H1 (cell line): Measurements from ENCODE around the gene MGAT5B. TPM values are rescaled to one million over a fixed set of nuclear protein-coding genes. Genes with fewer than 3 reads are reported as not detected.

Experiments
- CTCF ChIA-PET: fragments of 300-600 bp; sonication (Branson Sonifier 250); formaldehyde crosslinking; loops from one replicate; lab custom pipeline; 2021; ENCODE audit not compliant: partially characterized antibody; lab: Charles Lee
- POLR2A ChIA-PET: fragments of 300-600 bp; sonication (Branson Sonifier 250); formaldehyde crosslinking; loops from one replicate; lab custom pipeline; 2021; ENCODE audit warnings: inconsistent platforms; ENCODE audit not compliant: partially characterized antibody; lab: Charles Lee
- DNase-seq, 2 experiments: peaks; one replicate each; pipeline versions ENCODE4 v3.0.0 to v3.0.0-alpha.2; 2010 to 2022; ENCODE audit warnings: low spot score in 2 of 2, low read depth in 1 of 2, mixed read lengths in 1 of 2
- FAIRE-seq: peaks from 2 replicates; lab custom pipeline; 2011; peaks lifted over from hg19 to GRCh38; lab: Jason Lieb, UNC
- H2AFZ ChIP-seq: 2 replicates; pipeline ENCODE4 v1.8.1; 2012; ENCODE audit warnings: low read length, inconsistent platforms
- H2AK5ac ChIP-seq: 2 replicates; pipeline ENCODE4 v1.6.1; 2013; ENCODE audit warnings: low read depth, low read length
- H2BK120ac ChIP-seq: replicated peaks from 2 replicates; pipeline ENCODE3; 2013; ENCODE audit warnings: low read depth, low read length, inconsistent platforms
- H2BK12ac ChIP-seq: 2 replicates; pipeline ENCODE4 v1.6.1; 2013; ENCODE audit warnings: low read depth, low read length
- H2BK15ac ChIP-seq: 2 replicates; pipeline ENCODE4 v1.6.1; 2013; ENCODE audit warnings: low read length
- H2BK20ac ChIP-seq: 2 replicates; pipeline ENCODE4 v1.6.1; 2013; ENCODE audit warnings: low read length
- H2BK5ac ChIP-seq: 2 replicates; pipeline ENCODE4 v1.6.1; 2013; ENCODE audit warnings: low read depth, low read length
- H3K14ac ChIP-seq: 2 replicates; pipeline ENCODE4 v1.6.1; 2013; ENCODE audit warnings: inconsistent platforms; ENCODE audit not compliant: insufficient read length
- H3K18ac ChIP-seq: 2 replicates; pipeline ENCODE4 v1.6.1; 2013; ENCODE audit warnings: low read length; ENCODE audit errors: extremely low read depth
- H3K23ac ChIP-seq: 2 replicates; pipeline ENCODE4 v1.6.1; 2013; ENCODE audit warnings: inconsistent platforms; ENCODE audit not compliant: insufficient read length
- H3K23me2 ChIP-seq: 2 replicates; pipeline ENCODE4 v1.6.1; 2013; ENCODE audit warnings: low read depth, low read length
- H3K27ac ChIP-seq: 2 replicates; pipeline ENCODE4 v1.6.1; 2011; ENCODE audit warnings: low read depth, low read length, inconsistent platforms
- H3K27me3 ChIP-seq, 4 experiments: replicated peaks in 1 of 4; 1 replicate in 1 of 4; 2 replicates in 3 of 4; pipeline versions ENCODE4 v1.6.1 to v1.8.1; 2011 to 2013; ENCODE audit warnings: low read length in 3 of 4, mild to moderate bottlenecking in 3 of 4, inconsistent platforms in 2 of 4, mixed read lengths in 2 of 4, moderate library complexity in 1 of 4; ENCODE audit not compliant: control insufficient read depth in 3 of 4, insufficient read depth in 3 of 4; ENCODE audit errors: extremely low read depth in 1 of 4
- H3K36me3 ChIP-seq, 4 experiments: 2 replicates each; pipeline versions ENCODE4 v1.6.1 to v1.8.1; 2011 to 2013; ENCODE audit warnings: mild to moderate bottlenecking in 4 of 4, low read length in 3 of 4, moderate library complexity in 2 of 4, control low read depth in 1 of 4, inconsistent platforms in 1 of 4; ENCODE audit not compliant: insufficient read depth in 4 of 4, control insufficient read depth in 2 of 4
- H3K4ac ChIP-seq: replicated peaks from 2 replicates; pipeline ENCODE3; 2013; ENCODE audit warnings: low read length, low read depth, mixed read lengths, inconsistent platforms; ENCODE audit not compliant: insufficient read length
- H3K4me1 ChIP-seq, 4 experiments: replicated peaks in 1 of 4; 1 replicate in 1 of 4; 2 replicates in 3 of 4; pipeline versions ENCODE4 v1.6.1 to v1.8.1; 2011 to 2013; ENCODE audit warnings: low read length in 3 of 4, inconsistent platforms in 2 of 4, mixed read lengths in 1 of 4; ENCODE audit not compliant: insufficient read depth in 4 of 4, control insufficient read depth in 3 of 4
- H3K4me2 ChIP-seq, 2 experiments: 2 replicates each; pipeline versions ENCODE4 v1.6.1 to v1.8.1; 2011 to 2013; ENCODE audit warnings: low read depth in 2 of 2, low read length in 2 of 2, control low read depth in 1 of 2, inconsistent platforms in 1 of 2, mild to moderate bottlenecking in 1 of 2; ENCODE audit not compliant: insufficient read depth in 1 of 2
- H3K4me3 ChIP-seq, 4 experiments: fragments of 200-600, 300-600 bp in 1 of 4; sonication (generic), shearing (Covaris generic), sonication (Bioruptor Twin) in 1 of 4; 2 replicates each; pipeline versions ENCODE4 v1.5.1 to v1.8.1; 2011 to 2016; ENCODE audit warnings: low read length in 4 of 4, low read depth in 3 of 4, control low read depth in 2 of 4, inconsistent platforms in 2 of 4, mild to moderate bottlenecking in 2 of 4, mixed read lengths in 1 of 4, moderate library complexity in 1 of 4; ENCODE audit not compliant: insufficient read depth in 2 of 4; ENCODE audit errors: extremely low read depth in 1 of 4
- H3K56ac ChIP-seq: replicated peaks from 2 replicates; pipeline ENCODE3; 2013; ENCODE audit warnings: low read depth, mild to moderate bottlenecking, mixed read lengths, low read length, inconsistent platforms; ENCODE audit not compliant: insufficient read length
- H3K79me1 ChIP-seq: 2 replicates; pipeline ENCODE4 v1.6.1; 2013; ENCODE audit warnings: low read depth, low read length, control low read depth
- H3K79me2 ChIP-seq, 2 experiments: 2 replicates each; pipeline versions ENCODE4 v1.6.1 to v1.8.1; 2012 to 2013; ENCODE audit warnings: low read length in 2 of 2, mild to moderate bottlenecking in 2 of 2, inconsistent platforms in 1 of 2; ENCODE audit not compliant: insufficient read depth in 2 of 2, control insufficient read depth in 1 of 2
- H3K9ac ChIP-seq, 4 experiments: replicated peaks in 1 of 4; 1 replicate in 1 of 4; 2 replicates in 3 of 4; pipeline versions ENCODE4 v1.6.1 to v1.8.1; 2011 to 2013; ENCODE audit warnings: low read depth in 3 of 4, low read length in 3 of 4, control low read depth in 2 of 4, mild to moderate bottlenecking in 2 of 4, moderate library complexity in 2 of 4, inconsistent platforms in 1 of 4; ENCODE audit errors: extremely low read depth in 1 of 4
- H3K9me3 ChIP-seq, 2 experiments: 2 replicates each; pipeline versions ENCODE4 v1.6.1 to v1.8.1; 2012 to 2013; ENCODE audit warnings: mild to moderate bottlenecking in 2 of 2, moderate library complexity in 2 of 2, control low read depth in 1 of 2, inconsistent platforms in 1 of 2, low read depth in 1 of 2, low read length in 1 of 2, mixed read lengths in 1 of 2; ENCODE audit not compliant: insufficient read depth in 2 of 2
- H4K20me1 ChIP-seq, 2 experiments: replicated peaks in 1 of 2; 2 replicates each; pipeline versions ENCODE3 to v1.8.1; 2011 to 2013; ENCODE audit warnings: inconsistent platforms in 2 of 2, low read length in 2 of 2, mild to moderate bottlenecking in 1 of 2; ENCODE audit not compliant: insufficient read depth in 2 of 2, control insufficient read depth in 1 of 2
- H4K5ac ChIP-seq: 2 replicates; pipeline ENCODE4 v1.6.1; 2013; ENCODE audit warnings: low read length, low read depth, mixed read lengths, inconsistent platforms; ENCODE audit not compliant: insufficient read length
- H4K8ac ChIP-seq: 2 replicates; pipeline ENCODE4 v1.8.0; 2013; ENCODE audit warnings: mild to moderate bottlenecking, moderate library complexity, low read length, inconsistent platforms; ENCODE audit not compliant: insufficient read depth; ENCODE audit errors: extremely low read depth
- H4K91ac ChIP-seq: replicated peaks from 2 replicates; pipeline ENCODE3; 2013; ENCODE audit warnings: low read length, mixed read lengths, inconsistent platforms; ENCODE audit not compliant: insufficient read length
- CHD2 ChIP-seq: IDR thresholded peaks from 2 replicates; pipeline ENCODE4 v1.6.1; 2012; ENCODE audit warnings: low read length, improper control_type of control experiment
- EP300 ChIP-seq, 2 experiments: IDR thresholded peaks; 1 replicate in 1 of 2; 2 replicates in 1 of 2; pipeline ENCODE4 v1.6.1; 2011 to 2012; ENCODE audit warnings: low read depth in 2 of 2, low read length in 2 of 2, mild to moderate bottlenecking in 2 of 2, borderline replicate concordance in 1 of 2, inconsistent platforms in 1 of 2, moderate library complexity in 1 of 2
- FOSL1 ChIP-seq: IDR thresholded peaks from 2 replicates; pipeline ENCODE4 v1.6.1; 2011; ENCODE audit warnings: mild to moderate bottlenecking, low read depth, low read length, moderate library complexity; ENCODE audit not compliant: insufficient read depth
- GABPA ChIP-seq: IDR thresholded peaks from 2 replicates; pipeline ENCODE4 v1.6.1; 2011; ENCODE audit warnings: mild to moderate bottlenecking, low read length, moderate library complexity, borderline replicate concordance; ENCODE audit not compliant: insufficient read depth
- PHF8 ChIP-seq: fragments of 200-600 bp; sonication (generic); conservative IDR thresholded peaks from 2 replicates; pipeline ENCODE4 v1.7.1; 2012; ENCODE audit warnings: low read depth, mild to moderate bottlenecking, inconsistent platforms, low read length, moderate library complexity
- POU5F1 ChIP-seq: IDR thresholded peaks from 2 replicates; pipeline ENCODE4 v1.6.1; 2011; ENCODE audit warnings: low read depth, mild to moderate bottlenecking, low read length, moderate library complexity
- SIRT6 ChIP-seq: IDR thresholded peaks from one replicate; pipeline ENCODE4 v1.7.1; 2012; ENCODE audit warnings: low read length, inconsistent platforms
- SP1 ChIP-seq: IDR thresholded peaks from 2 replicates; pipeline ENCODE4 v1.6.1; 2011; ENCODE audit warnings: low read depth, low read length
- SP4 ChIP-seq: IDR thresholded peaks from 2 replicates; pipeline ENCODE4 v1.6.1; 2012; ENCODE audit warnings: low read length, inconsistent platforms
- WGBS, 2 experiments: shearing (Covaris generic) in 1 of 2; methylation state at CpG; one replicate each; pipeline versions ENCODE4 v1.1.6 to v1.1.7; 2013 to 2015; ENCODE audit warnings: low lambda C conversion rate in 2 of 2, mixed read lengths in 2 of 2, inconsistent platforms in 1 of 2, low coverage in 1 of 2, missing lambda C conversion rate in 1 of 2; ENCODE audit not compliant: insufficient replicate concordance in 2 of 2, insufficient coverage in 1 of 2, insufficient read length in 1 of 2; ENCODE audit errors: extremely low coverage in 1 of 2, missing lambda C conversion rate in 1 of 2; 5-methylcytosine and 5-hydroxymethylcytosine counted together
- polyA plus RNA-seq, 7 experiments: library from polyadenylated mRNA; depleted of rRNA in 3 of 7; stranded (reverse) in 5 of 7; unstranded in 2 of 7; fragments of >200 nt in 5 of 7; fragments of 200-250 nt in 2 of 7; gene quantifications; 1 replicate in 5 of 7; 2 replicates in 1 of 7; 4 replicates in 1 of 7; pipeline versions ENCODE4 v1.2.1 to v1.2.3, GENCODE V29; 2011 to 2013; ENCODE audit warnings: missing spikeins in 2 of 7, mixed read lengths in 2 of 7
- total RNA-seq: library from RNA; stranded (reverse); fragmentation: NEBNext Ultra II Directional; extraction: Animal tissue kit (Norgen Biotek cat#: 25700); gene quantifications from 2 replicates; pipeline ENCODE4 v1.2.1, GENCODE V29; 2021
- TF ChIP-seq, protein P1 (sequence below): IDR thresholded peaks from 2 replicates; pipeline ENCODE4 v1.6.1; 2012; ENCODE audit warnings: low read length, inconsistent platforms

MGAT5B gene
- total and polyA plus RNA-seq, 2 of the 8 experiments (the other 6 are each of a cell fraction or from before 2014, with no cell fraction given) = 7.9 to 8.2 TPM

- Histone ChIP-seq H2BK15ac (no peak overlapping the region), H4K91ac (no peak overlapping the region), H2AK5ac (no peak overlapping the region), H3K14ac (no peak overlapping the region), H3K27ac (no peak overlapping the region), H3K27me3 (no peaks in the 10 kb centered on the region), H3K18ac (no peak overlapping the region), H3K79me2 (no peaks in the 10 kb centered on the region), H3K23ac (no peak overlapping the region), H3K9me3 (no peaks in the 10 kb centered on the region), H4K5ac (no peak overlapping the region), H3K4ac (no peak overlapping the region), H2BK20ac (no peak overlapping the region), H3K4me3 (no peak overlapping the region), H2BK12ac (no peak overlapping the region), H2BK5ac (no peak overlapping the region), H2AFZ (no peak overlapping the region), H3K36me3 (no peaks in the 10 kb centered on the region; a peak in 2 of 8 replicates), H2BK120ac (no peak overlapping the region), H4K8ac (no peak overlapping the region), H3K4me2 (no peak overlapping the region), H3K9ac (no peak overlapping the region), H3K23me2 (no peaks in the 10 kb centered on the region), H3K79me1 (no peaks in the 10 kb centered on the region), H3K56ac (no peak overlapping the region), H4K20me1 (no peaks in the 10 kb centered on the region), H3K4me1 (peaks cover 0 to 7% (median 0%) of the 10 kb centered on the region in 4 experiments; a peak in 3 of 7 replicates)
- no peak for FAIRE-seq
- 96% methylated on average over 6 of the region's 10 CpGs; no CpG with 5 or more reads in 1 of the 2 experiments for WGBS, 2 experiments
- TF ChIP-seq FOSL1 (no peak), SP1 (no peak), CHD2 (no peak), GABPA (no peak), POU5F1 (no peak), PHF8 (no peak), EP300 (IDR thresholded peaks at IDR 0.05; ENCODE audit: borderline replicate concordance in 1 of 2, low read depth in 2 of 2, low read length in 2 of 2) (no peak), SP4 (no peak), SIRT6 (no peak)
- TF ChIP-seq, protein P1, sequence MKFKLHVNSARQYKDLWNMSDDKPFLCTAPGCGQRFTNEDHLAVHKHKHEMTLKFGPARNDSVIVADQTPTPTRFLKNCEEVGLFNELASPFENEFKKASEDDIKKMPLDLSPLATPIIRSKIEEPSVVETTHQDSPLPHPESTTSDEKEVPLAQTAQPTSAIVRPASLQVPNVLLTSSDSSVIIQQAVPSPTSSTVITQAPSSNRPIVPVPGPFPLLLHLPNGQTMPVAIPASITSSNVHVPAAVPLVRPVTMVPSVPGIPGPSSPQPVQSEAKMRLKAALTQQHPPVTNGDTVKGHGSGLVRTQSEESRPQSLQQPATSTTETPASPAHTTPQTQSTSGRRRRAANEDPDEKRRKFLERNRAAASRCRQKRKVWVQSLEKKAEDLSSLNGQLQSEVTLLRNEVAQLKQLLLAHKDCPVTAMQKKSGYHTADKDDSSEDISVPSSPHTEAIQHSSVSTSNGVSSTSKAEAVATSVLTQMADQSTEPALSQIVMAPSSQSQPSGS = no peak
- POLR2A ChIA-PET = interaction anchor here (1.5 kb wide), 1 partner anchor 8 kb away, joined by 5 read pairs; no protein-coding TSS in a partner anchor
- no peak for DNase-seq
- CTCF ChIA-PET = interaction anchor here (1.0 kb wide), 1 partner anchor 9 kb away, joined by 3 read pairs; no protein-coding TSS in a partner anchor
Observed at GRCh38 chr17:76948301-76948700, 80.1 kb downstream of the MGAT5B start.
